Fibroblast of skin of right quadriceps (primary cell): ENCODE measurements around the gene GNB1L.

Source experiments
- DNase-seq: peaks from one replicate; pipeline ENCODE4 v3.0.0-alpha.2; 2013

Gene GNB1L, protein sequence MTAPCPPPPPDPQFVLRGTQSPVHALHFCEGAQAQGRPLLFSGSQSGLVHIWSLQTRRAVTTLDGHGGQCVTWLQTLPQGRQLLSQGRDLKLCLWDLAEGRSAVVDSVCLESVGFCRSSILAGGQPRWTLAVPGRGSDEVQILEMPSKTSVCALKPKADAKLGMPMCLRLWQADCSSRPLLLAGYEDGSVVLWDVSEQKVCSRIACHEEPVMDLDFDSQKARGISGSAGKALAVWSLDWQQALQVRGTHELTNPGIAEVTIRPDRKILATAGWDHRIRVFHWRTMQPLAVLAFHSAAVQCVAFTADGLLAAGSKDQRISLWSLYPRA

DNA sequence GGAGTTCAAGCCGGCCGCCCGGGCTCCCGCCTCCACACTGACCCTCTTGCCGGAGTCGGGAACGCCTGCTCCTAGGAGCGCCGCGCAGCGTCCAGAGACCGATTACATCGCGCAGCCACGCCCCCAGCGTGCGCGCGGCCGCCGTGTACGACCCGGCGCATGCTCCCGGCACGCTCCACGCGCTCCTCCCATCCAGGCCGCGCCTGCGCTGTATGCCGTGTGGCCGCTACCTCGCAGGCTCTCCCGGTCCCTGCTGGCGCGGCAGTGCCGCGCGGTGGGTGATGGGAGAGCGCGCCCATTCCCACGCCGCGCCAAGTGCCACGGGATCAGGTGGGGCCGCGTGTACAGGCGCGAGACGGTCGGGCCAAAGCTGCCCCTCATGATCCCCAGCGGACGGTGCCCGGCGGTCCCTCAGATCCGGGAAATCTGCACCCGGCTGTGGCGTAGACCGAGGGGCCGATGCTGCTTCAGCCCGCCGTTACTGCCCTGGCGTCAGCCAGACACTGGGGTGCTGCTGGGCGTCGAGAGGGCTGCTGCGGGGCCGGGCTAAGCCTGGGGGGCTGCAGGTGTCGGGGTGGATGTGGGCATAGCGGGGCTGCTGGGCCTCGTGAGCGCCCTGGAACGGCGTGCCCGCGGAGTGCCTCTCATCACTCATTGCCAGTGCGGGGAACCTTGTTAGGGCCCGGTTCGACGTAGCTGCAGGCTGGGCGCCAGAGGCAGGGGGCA lies at the start of gene GNB1L, which contains the start of gene RTL10:
Gene GNB1L (minus strand): TSS at position 97 of the 726 bp plus-strand sequence. CDS start 33,519 bp downstream, outside the sequence.
Gene RTL10 (minus strand): TSS at position 97 of the 726 bp plus-strand sequence. CDS start 2,613 bp downstream, outside the sequence.
- DNase-seq = peak; percentile 95

GRCh38 chr22:19904174-19904856 lies 49.6 kb upstream of the GNB1L start:
- no peak for DNase-seq

DNA sequence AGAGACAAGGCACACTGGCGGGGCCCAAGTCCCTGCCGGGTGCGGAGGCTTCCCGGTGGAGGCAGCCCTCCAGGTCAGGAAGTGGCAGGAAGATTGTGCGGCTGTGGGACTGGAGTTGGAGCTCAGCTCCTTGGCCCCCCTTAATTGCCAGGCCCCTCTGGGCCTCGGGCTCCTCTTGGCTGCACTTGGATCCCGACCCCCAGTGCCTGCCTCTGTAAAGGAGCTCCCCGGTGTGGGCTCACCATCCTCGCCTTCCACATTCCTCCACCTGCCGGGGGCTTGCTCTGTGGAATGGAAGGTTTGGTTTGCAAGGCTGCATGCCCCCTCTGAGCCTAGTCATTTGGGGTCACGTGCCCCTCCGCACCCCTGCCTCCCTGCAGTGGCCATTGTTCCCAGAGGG lies 48.8 kb upstream of the GNB1L start:
- no peak for DNase-seq

DNA sequence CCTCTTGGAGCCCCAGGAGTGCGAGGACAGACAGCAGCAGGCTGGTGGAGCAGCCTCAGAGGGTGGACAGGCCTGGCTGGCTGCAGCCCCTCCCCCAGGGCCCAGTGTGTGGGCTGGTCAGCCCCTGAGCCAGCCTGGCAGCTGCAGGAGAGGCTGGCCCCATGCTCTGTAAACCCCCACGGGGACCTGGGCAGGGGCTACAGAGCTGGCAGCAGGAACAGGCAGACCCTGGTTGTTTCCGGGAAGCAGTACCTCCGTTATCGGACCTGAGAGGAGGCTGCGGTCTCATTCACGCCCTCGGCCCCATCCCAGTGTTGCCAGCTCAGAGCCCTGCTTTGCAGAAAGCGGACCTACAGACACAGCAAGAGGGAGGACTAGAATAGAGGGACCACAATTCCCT lies 48.4 kb upstream of the GNB1L start:
- DNase-seq = no peak

- no peak for DNase-seq
Measured at GRCh38 chr22:19902245-19902715, 47.6 kb upstream of the GNB1L start.

DNA sequence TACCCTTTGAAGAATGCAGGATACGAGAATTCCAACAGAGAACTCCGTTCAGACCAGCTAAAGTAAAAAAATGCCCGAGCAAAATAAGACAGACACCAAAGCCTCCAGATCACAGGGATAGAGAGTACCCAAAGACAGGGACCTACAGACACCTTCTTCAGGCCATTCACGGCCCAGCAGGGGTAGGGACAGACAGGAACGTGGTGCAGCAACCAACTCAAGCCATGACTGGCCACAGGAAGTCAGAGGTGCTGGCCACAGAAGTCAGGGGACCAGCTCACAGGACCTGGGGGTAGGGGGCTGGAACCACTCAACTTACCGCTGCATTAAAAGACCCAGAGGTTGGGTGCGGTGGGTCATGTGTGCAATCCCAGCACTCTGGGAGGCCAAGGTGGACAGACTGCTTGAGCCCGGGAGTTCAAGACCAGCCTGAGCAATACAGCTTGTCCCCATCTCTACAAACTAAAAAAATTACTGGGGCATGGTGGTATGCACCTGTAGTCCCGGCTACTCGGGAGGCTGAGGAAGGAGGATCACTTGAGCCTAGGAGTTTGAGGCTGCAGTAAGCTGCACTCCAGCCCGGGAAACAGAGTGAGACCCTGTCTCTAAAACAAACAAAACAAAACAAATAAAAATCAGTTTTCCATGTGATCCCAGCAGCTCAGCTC lies 47.0 kb upstream of the GNB1L start:
- no peak for DNase-seq

GRCh38 chr22:19900707-19901436 lies 46.2 kb upstream of the GNB1L start:
- DNase-seq = no peak

GRCh38 chr22:19898831-19899567 lies 44.3 kb upstream of the GNB1L start:
- DNase-seq = no peak

DNA sequence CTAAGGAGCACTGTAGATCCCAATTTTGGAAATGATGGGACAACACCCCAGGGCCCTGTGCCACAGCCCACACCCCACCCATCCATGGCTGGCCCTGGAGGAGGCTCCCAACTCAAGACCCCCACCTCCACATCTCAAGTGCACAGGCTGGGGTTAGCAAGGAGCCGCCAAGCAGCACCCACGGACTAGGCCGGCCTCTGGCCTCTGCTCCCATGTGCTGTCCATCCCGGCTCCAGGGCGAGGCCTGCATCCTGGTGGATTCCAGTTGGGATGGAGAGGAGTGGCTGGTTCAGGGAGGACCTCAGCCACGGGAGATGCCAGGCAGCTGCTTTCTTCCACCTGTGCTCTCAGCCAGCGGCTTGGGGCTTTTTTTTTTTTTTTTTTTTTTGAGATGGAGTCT lies 43.5 kb upstream of the GNB1L start:
- no peak for DNase-seq

GRCh38 chr22:19897726-19898125 lies 43.1 kb upstream of the GNB1L start:
- DNase-seq = no peak

GRCh38 chr22:19896665-19897355 lies 42.1 kb upstream of the GNB1L start:
- DNase-seq = no peak

DNA sequence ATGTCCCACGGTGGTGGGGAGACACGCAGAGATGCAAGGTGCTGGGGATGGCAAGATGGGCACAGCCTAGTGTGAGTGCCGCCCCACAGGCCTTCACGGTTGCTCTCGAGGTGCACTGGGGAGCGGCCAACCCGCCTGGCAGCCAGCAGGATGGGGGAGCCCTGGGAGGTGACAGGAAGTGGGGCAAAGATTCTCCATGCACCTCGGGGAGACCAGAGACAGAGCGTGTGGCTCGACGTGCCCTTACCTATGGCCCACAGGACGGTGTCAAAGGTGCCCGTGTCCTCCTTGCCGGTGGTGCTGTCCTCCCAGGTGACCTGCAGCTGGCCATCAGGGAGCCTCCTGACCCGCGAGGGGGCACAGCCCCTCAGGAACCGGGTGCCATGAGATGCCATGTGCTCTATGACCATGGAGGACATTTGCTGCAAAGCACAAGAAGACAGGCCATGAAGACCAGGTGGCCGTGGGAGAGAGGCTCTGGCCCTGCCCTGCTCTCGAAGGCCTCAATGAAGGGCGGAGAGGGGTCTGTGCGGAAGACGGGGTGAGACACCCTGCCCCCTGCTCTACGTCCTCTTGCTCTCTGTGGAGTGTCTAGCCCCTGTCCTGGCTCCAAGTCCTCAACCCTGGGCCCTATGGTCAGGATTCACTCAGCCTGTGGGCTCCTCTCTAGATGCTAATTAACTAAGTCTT lies 40.6 kb upstream of the GNB1L start:
- no peak for DNase-seq

GRCh38 chr22:19893363-19893762 lies 38.7 kb upstream of the GNB1L start:
- DNase-seq = no peak

DNA sequence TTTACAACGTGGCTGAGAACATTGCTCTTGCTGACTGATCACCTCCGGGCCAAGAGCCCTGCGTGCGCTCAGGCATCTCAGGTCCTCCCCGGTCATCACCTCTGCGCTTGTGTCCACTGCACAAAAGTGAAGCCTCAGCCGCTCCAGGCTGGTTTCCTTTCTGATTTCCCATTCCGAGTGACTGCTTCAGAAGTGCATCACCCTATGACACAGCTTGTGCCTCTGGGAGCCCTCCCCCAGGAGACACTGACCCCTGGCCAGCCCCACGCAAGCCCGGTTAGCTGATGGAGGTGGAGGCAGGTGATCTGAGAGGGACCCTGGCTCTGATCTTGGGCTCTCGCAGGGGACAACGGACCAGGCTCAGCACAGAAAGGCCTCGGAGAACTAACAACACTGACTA lies 38.3 kb upstream of the GNB1L start:
- no peak for DNase-seq

DNA sequence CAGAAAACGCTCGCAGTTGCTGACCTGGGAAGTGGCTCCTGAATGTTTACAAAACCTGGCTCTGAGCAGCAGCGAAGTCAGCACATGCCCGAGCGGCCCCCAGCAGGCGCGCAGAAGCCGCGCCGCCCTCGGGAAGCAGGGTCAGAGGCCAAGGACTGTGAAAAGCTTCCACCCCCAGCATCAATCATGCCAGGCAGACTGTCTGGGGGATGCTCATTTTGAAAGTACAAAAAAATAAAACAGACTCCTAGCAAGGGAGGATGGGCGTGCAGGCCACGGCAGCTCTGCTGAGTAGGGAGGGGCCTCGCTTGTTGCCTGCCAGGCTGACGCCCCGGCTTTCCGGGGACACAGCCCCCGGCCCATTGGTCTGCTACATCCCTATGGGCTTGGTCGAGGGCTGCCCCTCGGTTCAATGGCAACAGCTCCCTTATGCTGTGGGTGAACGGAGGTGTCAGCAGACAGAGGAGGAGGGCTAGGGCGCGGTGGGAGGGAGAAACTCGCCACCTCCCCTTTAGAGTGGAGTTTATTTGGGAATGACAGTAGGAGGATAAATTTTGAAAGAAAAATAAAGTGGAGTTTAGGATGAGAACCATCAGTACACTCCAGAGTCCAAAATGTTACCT lies 37.7 kb upstream of the GNB1L start:
- DNase-seq = peak; percentile 32

- peak; percentile 91 for DNase-seq
Measured at GRCh38 chr22:19891317-19892256, 36.9 kb upstream of the GNB1L start.

- DNase-seq = no peak
Measured at GRCh38 chr22:19890502-19891316, 36.0 kb upstream of the GNB1L start.

- DNase-seq = no peak
Measured at GRCh38 chr22:19889951-19890350, 35.3 kb upstream of the GNB1L start.
